Chondrocyte (in vitro differentiated cells): ENCODE data around the gene OR7C2. TPM values are rescaled to one million over a fixed set of nuclear protein-coding genes. Genes with fewer than 3 reads are reported as not detected.

Experiments used
- DNase-seq: peaks from one replicate; pipeline ENCODE4 v3.0.0; 2021; ENCODE audit warnings: mixed read lengths, low spot score
- H3K27ac Mint-ChIP-seq: one replicate; pipeline ENCODE4 v1.8.0; 2021; ENCODE audit warnings: mild to moderate bottlenecking, moderate library complexity, mixed read lengths; ENCODE audit not compliant: unreplicated experiment
- H3K27me3 Mint-ChIP-seq: 2 replicates; pipeline ENCODE4 v1.8.0; 2021; ENCODE audit warnings: low read depth, mixed read lengths
- H3K36me3 Mint-ChIP-seq: 2 replicates; pipeline ENCODE4 v1.8.0; 2021; ENCODE audit warnings: low read depth, mixed read lengths
- H3K4me1 Mint-ChIP-seq: 2 replicates; pipeline ENCODE4 v1.8.0; 2021; ENCODE audit warnings: low read depth, mild to moderate bottlenecking, mixed read lengths
- H3K4me3 Mint-ChIP-seq: one replicate; pipeline ENCODE4 v1.8.0; 2021; ENCODE audit warnings: mild to moderate bottlenecking, moderate library complexity, mixed read lengths; ENCODE audit not compliant: unreplicated experiment
- H3K9me3 Mint-ChIP-seq: 2 replicates; pipeline ENCODE4 v1.8.0; 2021; ENCODE audit warnings: low read depth, mixed read lengths
- CTCF ChIP-seq: fragments of 200-600 bp; sonication (generic); IDR thresholded peaks from 2 replicates; pipeline ENCODE4 v1.5.0; 2021; ENCODE audit warnings: antibody characterized with exemption, mild to moderate bottlenecking, moderate library complexity
- total RNA-seq: library from RNA; stranded (reverse); gene quantifications from 3 replicates; pipeline ENCODE4 v1.2.1, GENCODE V29; 2021

OR7C2 gene
- total RNA-seq, 1 donor from 2014 or later = not detected

- no peak for TF ChIP-seq CTCF
- H3K27ac Mint-ChIP-seq = no peak overlapping the region
- no peak for DNase-seq
- peaks cover 22% of the 10 kb centered on the region for H3K9me3 Mint-ChIP-seq
- H3K36me3 Mint-ChIP-seq = no peaks in the 10 kb centered on the region
- no peaks in the 10 kb centered on the region for H3K27me3 Mint-ChIP-seq
- H3K4me3 Mint-ChIP-seq = no peak overlapping the region
- H3K4me1 Mint-ChIP-seq = no peaks in the 10 kb centered on the region
Observed at GRCh38 chr19:14961956-14962685, 20.8 kb downstream of the OR7C2 start.

- Mint-ChIP-seq H3K4me3 (no peak overlapping the region), H3K4me1 (no peaks in the 10 kb centered on the region), H3K9me3 (peaks cover 10% of the 10 kb centered on the region), H3K27me3 (no peaks in the 10 kb centered on the region), H3K27ac (no peak overlapping the region), H3K36me3 (no peaks in the 10 kb centered on the region)
- no peak for DNase-seq
- no peak for TF ChIP-seq CTCF
Observed at GRCh38 chr19:14968247-14968646, 27.0 kb downstream of the OR7C2 start.

DNA sequence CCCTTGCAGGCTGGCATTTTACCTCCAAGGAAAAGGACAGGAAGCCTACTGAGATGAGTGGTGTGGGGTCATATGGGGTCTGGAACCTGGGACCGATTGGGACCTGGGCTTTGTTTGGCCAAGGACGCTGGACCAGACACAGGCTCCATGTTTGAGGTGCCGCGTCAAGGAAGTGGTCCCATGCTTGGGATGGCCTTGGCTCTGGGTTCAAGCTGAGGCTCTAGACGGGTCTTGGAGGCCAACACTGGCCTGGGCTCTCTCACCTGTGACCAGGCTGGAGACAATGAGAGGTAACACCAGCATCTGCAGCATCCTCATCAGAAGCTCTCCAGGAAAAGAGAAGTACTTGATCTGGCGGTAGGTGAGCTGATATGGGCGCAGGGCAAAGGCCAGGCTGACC, 30.2 kb downstream of the OR7C2 start:
- DNase-seq = no peak
- no peaks in the 10 kb centered on the region for H3K4me1 Mint-ChIP-seq
- no peak for TF ChIP-seq CTCF
- H3K27ac Mint-ChIP-seq = no peak overlapping the region
- no peaks in the 10 kb centered on the region for H3K36me3 Mint-ChIP-seq
- no peak overlapping the region for H3K4me3 Mint-ChIP-seq
- peaks cover 7% of the 10 kb centered on the region for H3K9me3 Mint-ChIP-seq
- H3K27me3 Mint-ChIP-seq = peaks cover 4% of the 10 kb centered on the region

DNA sequence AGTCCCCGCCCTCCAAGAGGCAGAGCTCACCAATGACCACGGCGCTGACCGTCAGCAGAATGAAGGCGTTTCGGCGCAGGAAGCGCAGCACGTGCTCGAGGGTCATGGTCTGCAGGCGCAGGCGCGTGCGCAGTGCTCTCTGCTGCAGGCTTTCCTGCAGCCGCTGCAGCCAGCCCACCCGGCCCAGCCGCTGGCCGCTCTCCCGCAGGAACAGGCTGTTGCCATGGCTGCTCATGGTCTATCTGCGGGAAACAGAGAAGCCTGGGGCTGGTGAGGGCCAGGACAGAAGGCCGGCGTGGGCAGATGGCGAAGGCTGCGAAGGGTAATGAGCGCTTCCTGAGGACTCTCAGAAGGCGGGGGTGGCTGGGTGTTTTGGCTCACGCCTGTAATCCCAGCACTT, 31.4 kb downstream of the OR7C2 start:
- TF ChIP-seq CTCF = no peak
- no peak overlapping the region for H3K4me3 Mint-ChIP-seq
- no peak for DNase-seq

DNA sequence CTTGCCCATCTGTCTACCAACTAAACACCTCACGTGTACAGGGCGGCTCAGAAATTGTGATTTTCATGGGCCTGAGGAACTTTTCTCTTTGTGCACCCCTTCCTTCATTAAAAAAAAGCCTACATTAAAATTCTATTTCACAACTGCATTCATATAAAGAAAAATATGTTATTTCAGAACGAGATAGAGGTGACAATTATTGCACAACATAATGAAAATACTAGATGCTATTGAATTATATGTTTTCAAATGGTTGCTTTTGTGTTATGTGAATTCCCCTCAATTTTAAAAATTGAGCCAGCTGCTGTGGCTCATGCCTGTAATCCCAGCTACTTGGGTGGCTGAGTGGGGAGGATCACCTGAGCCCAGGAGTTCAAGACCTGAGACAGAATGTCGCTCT, 33.2 kb downstream of the OR7C2 start:
- H3K9me3 Mint-ChIP-seq = peaks cover 3% of the 10 kb centered on the region
- H3K27me3 Mint-ChIP-seq = peaks cover 18% of the 10 kb centered on the region

More for the DNA sequence above, 31.4 kb downstream of the OR7C2 start:
- Mint-ChIP-seq H3K27ac (no peak overlapping the region), H3K36me3 (no peaks in the 10 kb centered on the region), H3K9me3 (peaks cover 7% of the 10 kb centered on the region), H3K4me1 (no peaks in the 10 kb centered on the region), H3K27me3 (peaks cover 4% of the 10 kb centered on the region)

More for the DNA sequence above, 33.2 kb downstream of the OR7C2 start:
- no peak for TF ChIP-seq CTCF
- Mint-ChIP-seq H3K4me1 (no peaks in the 10 kb centered on the region), H3K36me3 (no peaks in the 10 kb centered on the region), H3K4me3 (no peak overlapping the region), H3K27ac (no peak overlapping the region)
- DNase-seq = no peak
